BLaER1 treated with 17β-estradiol and CSF1 and Interleukin-3, amounts not matched to agents 10 nM and 100 nM (cell line): Measurements from ENCODE around the gene KITLG.
A peak's percentile ranks its signal among the peaks of the same experiment; 100 is the strongest.
"Not testable (repeated sequence)": the region's sequence is repeated elsewhere in the genome, so short reads cannot be mapped to it uniquely, and the experiment has no call there.

Experiments used
- H3K27ac ChIP-seq, 11 experiments: shearing (Covaris generic); formaldehyde crosslinking; 2 replicates each; pipeline ENCODE4 v1.8.1; 2022
- H3K27me3 ChIP-seq, 11 experiments: shearing (Covaris generic); formaldehyde crosslinking; 2 replicates each; pipeline ENCODE4 v1.8.1; 2022
- H3K36me3 ChIP-seq, 11 experiments: shearing (Covaris generic); formaldehyde crosslinking; 2 replicates each; pipeline ENCODE4 v1.8.1; 2022
- H3K4me1 ChIP-seq, 10 experiments: shearing (Covaris generic); formaldehyde crosslinking; 2 replicates each; pipeline ENCODE4 v1.8.1; 2022
- H3K4me2 ChIP-seq, 11 experiments: shearing (Covaris generic); formaldehyde crosslinking; 2 replicates each; pipeline ENCODE4 v1.8.1; 2022
- H3K4me3 ChIP-seq, 10 experiments: shearing (Covaris generic); formaldehyde crosslinking; 2 replicates each; pipeline ENCODE4 v1.8.1; 2022
- H3K9ac ChIP-seq, 11 experiments: shearing (Covaris generic); formaldehyde crosslinking; 2 replicates each; pipeline ENCODE4 v1.8.1; 2022
- H3K9me3 ChIP-seq, 11 experiments: shearing (Covaris generic); formaldehyde crosslinking; replicated peaks in 1 of 11; 2 replicates each; pipeline ENCODE4 v1.8.1; 2022
- H4K20me1 ChIP-seq, 11 experiments: shearing (Covaris generic); formaldehyde crosslinking; 2 replicates each; pipeline ENCODE4 v1.8.1; 2022
- Cebpa-rat ChIP-seq, 11 experiments: shearing (Covaris generic); IDR thresholded peaks; 2 replicates each; pipeline ENCODE4 v1.8.1; 2022

Gene KITLG

DNA sequence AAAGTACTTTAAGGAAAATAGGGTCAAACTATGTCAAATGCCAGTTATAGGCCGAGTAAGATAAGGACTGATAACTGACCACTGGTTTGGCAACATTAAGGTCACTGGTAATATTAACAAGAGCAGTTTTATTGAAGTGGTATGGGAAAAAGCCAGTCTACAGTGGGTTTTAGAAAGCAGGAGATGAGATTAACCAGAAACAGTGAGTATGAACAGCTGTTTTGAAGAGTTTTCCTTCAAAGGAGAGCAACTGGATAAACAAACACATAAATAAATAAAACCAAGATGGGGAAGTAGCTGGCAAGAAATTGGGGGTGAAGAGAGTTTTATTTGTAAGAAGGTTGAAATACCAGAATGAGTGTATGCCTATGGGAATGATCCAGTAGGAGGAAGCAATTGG, 30.3 kb downstream of the KITLG start:
- no peaks in the 10 kb centered on the region for H3K9me3 ChIP-seq
- H3K27me3 ChIP-seq: no peaks in the 10 kb centered on the region
- no peak overlapping the region for H3K9ac ChIP-seq
- H3K4me2 ChIP-seq: peak overlapping the region in 1 of 11 experiments; percentile 14; a peak in 2 of 22 replicates
- no peak overlapping the region for H3K27ac ChIP-seq
- no peaks in the 10 kb centered on the region for H3K36me3 ChIP-seq
- H3K4me1 ChIP-seq: peaks cover 0 to 8% (median 0%) of the 10 kb centered on the region in 10 experiments; a peak in 2 of 20 replicates
- TF ChIP-seq Cebpa-rat (IDR thresholded peaks at IDR 0.05): no peak
- no peak overlapping the region for H3K4me3 ChIP-seq
- H4K20me1 ChIP-seq: no peaks in the 10 kb centered on the region

DNA sequence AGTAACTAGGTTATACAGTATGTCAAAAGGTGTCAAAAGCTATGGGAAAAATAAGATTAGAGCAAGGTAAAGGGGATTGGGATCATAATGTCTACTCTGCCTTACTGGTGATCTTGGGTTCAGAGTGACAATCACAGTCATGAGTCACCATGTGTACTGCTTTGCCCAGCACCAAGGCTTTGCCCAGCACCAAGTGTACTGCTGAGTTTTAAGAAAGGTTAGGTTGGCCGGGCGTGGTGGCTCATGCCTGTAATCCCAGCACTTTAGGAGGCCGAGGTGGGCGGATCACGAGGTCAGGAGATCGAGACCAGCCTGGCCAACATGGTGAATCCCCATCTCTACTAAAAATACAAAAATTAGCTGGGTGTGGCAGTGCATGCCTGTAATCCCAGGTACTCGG, 32.3 kb downstream of the KITLG start:
- not testable (repeated sequence) for H3K4me3 ChIP-seq, H4K20me1 ChIP-seq, H3K9ac ChIP-seq, H3K4me1 ChIP-seq, H3K27me3 ChIP-seq, H3K36me3 ChIP-seq, H3K27ac ChIP-seq, H3K4me2 ChIP-seq, H3K9me3 ChIP-seq

DNA sequence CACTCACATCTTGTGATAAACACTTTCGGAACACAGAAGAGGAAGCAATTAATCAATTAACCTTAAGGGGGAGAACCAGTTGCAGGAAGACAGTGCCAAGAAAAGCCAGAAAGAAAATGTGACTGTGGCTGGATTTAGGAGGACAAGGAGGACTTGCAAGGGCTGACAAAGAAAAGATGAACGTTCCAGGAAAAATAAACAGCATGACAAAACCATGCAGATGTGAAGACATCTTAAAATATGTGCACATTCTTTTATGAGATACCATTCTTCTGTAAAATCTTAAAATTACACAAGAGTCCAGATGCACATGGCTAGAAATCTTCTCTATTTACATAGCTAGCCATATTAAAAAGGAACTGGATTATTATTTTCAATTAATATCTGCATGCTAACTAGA, 33.4 kb downstream of the KITLG start:
- no peaks in the 10 kb centered on the region for H4K20me1 ChIP-seq

DNA sequence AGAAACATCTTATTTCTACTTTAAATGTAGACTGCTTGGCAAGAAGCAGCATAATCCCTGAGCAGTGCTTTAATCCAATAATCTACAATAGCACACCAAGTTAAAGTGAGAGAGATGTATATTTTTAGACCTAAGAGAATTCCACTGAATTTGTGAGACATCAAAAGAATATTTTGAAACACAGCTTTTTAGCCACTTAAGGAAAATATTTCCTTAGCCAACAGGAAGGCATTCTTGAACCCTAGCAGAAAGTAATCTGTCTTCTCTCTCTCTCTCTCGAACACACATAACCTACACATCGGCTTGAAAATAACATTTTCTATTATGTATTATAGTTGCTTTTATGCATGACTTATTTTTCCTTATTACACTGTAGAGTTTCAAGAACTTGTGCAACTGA, 34.0 kb downstream of the KITLG start:
- Histone ChIP-seq H3K27me3 (no peaks in the 10 kb centered on the region), H3K4me3 (no peak overlapping the region), H3K4me2 (no peak overlapping the region), H4K20me1 (no peaks in the 10 kb centered on the region), H3K36me3 (no peaks in the 10 kb centered on the region), H3K4me1 (peaks cover 0 to 8% (median 0%) of the 10 kb centered on the region in 10 experiments; a peak in 2 of 20 replicates), H3K9ac (no peak overlapping the region), H3K9me3 (no peaks in the 10 kb centered on the region), H3K27ac (no peak overlapping the region)
- TF ChIP-seq Cebpa-rat (IDR thresholded peaks at IDR 0.05): no peak

More for the DNA sequence above, 33.4 kb downstream of the KITLG start:
- TF ChIP-seq Cebpa-rat (IDR thresholded peaks at IDR 0.05): no peak
- no peaks in the 10 kb centered on the region for H3K27me3 ChIP-seq
- no peak overlapping the region for H3K4me2 ChIP-seq
- H3K27ac ChIP-seq: no peak overlapping the region
- no peaks in the 10 kb centered on the region for H3K9me3 ChIP-seq
- no peak overlapping the region for H3K9ac ChIP-seq
- no peaks in the 10 kb centered on the region for H3K36me3 ChIP-seq
- H3K4me3 ChIP-seq: no peak overlapping the region
- H3K4me1 ChIP-seq: peaks cover 0 to 8% (median 0%) of the 10 kb centered on the region in 10 experiments; a peak in 2 of 20 replicates

DNA sequence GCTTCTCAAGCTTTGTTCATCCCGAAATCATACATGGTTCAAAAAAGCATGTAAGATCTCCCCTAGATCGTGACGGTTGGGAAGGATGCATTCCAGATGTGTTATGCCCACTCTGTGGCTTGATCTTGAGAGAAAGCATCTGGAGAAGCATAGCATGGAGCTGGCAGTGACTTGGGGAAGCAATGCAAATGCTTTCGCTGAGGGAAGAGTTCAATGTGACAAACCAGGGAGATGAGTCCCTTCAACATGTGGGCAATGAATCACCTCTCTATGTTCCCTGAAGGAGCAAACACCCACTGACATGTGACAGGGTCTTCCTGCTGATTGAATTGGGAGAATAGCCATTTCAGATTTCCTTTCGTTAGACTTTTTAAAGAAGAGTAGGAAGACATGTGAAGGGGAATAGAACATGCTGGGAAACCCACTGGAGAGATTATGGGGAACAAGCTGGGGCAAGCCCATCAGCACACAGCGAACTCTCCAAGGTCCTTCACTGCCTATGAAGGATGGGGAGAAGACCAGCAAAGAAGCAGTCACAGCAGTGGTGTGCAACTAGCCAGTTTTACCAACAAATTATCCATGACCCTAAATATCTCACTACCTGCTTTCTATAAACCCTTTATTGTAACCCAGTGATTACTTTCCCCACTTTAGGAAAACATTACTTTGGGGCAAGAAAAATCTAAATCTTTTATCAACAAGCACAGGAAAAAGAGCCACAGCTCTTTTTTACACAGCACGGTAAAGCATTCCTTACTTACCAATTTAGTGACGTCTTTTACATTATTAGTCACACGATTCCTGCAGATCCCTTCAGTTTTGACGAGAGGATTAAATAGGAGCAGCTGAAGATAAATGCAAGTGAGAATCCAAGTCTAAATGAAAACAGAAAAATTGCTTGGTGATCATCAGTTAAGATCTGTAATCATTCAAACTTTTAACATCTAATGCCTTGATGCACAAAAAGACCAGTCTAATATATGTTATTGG, 35.0 kb downstream of the KITLG start:
- TF ChIP-seq Cebpa-rat (IDR thresholded peaks at IDR 0.05): no peak
- H3K9ac ChIP-seq: no peak overlapping the region
- H3K9me3 ChIP-seq: no peaks in the 10 kb centered on the region
- peaks cover 0 to 4% (median 0%) of the 10 kb centered on the region in 10 experiments; a peak in 2 of 20 replicates for H3K4me1 ChIP-seq
- H3K27me3 ChIP-seq: no peaks in the 10 kb centered on the region
- H3K36me3 ChIP-seq: no peaks in the 10 kb centered on the region
- no peaks in the 10 kb centered on the region for H4K20me1 ChIP-seq
- H3K4me2 ChIP-seq: no peak overlapping the region
- H3K4me3 ChIP-seq: no peak overlapping the region
- no peak overlapping the region for H3K27ac ChIP-seq

DNA sequence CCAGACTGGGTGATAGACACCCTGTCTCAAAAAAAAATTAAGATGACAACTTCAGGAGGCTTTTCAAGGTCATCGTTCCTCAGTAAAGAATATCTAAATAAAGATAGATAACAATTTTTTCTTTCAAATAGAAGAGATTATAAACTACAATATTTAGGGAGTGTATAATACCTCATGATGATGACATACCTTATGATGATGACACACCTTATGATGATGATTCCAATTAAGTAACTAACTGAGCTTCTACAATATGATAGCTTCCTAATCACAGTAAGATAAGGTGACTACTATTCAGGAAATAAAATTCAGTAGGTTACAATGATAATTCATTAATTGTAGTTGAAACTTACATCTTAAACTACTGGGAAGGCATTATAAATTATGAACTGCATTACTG, 40.4 kb downstream of the KITLG start:
- Histone ChIP-seq H4K20me1 (no peaks in the 10 kb centered on the region), H3K4me3 (no peak overlapping the region), H3K36me3 (no peaks in the 10 kb centered on the region), H3K9me3 (no peaks in the 10 kb centered on the region), H3K4me1 (no peaks in the 10 kb centered on the region), H3K4me2 (no peak overlapping the region), H3K27ac (no peak overlapping the region), H3K27me3 (no peaks in the 10 kb centered on the region), H3K9ac (no peak overlapping the region)
- no peak for TF ChIP-seq Cebpa-rat (IDR thresholded peaks at IDR 0.05)

DNA sequence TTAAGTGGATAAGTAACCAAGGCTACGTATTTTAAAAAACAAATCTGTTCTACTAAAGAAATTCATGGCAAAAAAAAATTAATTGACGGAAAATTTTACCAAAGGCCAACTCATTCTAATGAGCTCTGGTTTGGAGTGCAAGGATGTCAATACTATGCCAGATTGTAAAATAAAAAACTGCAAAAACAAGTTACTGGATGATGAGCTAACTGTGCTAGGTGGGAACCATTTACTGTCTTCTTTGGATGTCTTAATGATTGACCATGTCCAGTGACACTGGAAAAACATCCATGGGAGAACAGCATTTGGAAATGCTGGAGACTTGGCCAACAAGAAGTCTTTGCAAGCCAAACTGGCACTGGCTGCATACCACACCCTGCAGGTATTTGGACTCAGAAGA, 41.6 kb downstream of the KITLG start:
- H3K9ac ChIP-seq: no peak overlapping the region
- no peak overlapping the region for H3K4me3 ChIP-seq
- TF ChIP-seq Cebpa-rat (IDR thresholded peaks at IDR 0.05): no peak
- no peak overlapping the region for H3K27ac ChIP-seq
- H3K4me1 ChIP-seq: no peaks in the 10 kb centered on the region
- no peaks in the 10 kb centered on the region for H3K27me3 ChIP-seq
- H3K9me3 ChIP-seq: no peaks in the 10 kb centered on the region
- H3K36me3 ChIP-seq: no peaks in the 10 kb centered on the region
- no peak overlapping the region for H3K4me2 ChIP-seq
- H4K20me1 ChIP-seq: no peaks in the 10 kb centered on the region

DNA sequence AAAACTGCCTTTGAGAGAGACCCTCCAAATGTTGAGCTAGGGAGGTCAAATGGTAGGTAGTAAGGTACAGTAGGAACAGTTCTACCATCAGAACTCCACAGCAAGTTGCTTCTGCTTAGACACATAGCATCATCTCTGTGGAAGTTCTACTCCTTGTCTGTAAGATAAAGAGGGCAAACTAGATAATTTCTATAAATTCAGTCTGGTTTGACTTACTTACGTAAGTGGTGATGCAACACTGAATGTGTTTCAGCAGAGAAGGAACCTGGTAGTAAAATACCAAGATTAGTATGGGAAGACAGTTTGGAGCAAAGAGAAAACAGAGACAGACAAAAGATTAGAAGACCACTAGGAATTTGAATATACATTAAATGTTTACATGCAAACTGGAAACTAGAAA, 42.0 kb downstream of the KITLG start:
- Histone ChIP-seq H3K4me1 (no peaks in the 10 kb centered on the region), H3K9me3 (no peaks in the 10 kb centered on the region), H4K20me1 (no peaks in the 10 kb centered on the region), H3K27ac (no peak overlapping the region), H3K4me2 (no peak overlapping the region), H3K27me3 (no peaks in the 10 kb centered on the region), H3K9ac (no peak overlapping the region), H3K4me3 (no peak overlapping the region), H3K36me3 (no peaks in the 10 kb centered on the region)
- TF ChIP-seq Cebpa-rat (IDR thresholded peaks at IDR 0.05): no peak

DNA sequence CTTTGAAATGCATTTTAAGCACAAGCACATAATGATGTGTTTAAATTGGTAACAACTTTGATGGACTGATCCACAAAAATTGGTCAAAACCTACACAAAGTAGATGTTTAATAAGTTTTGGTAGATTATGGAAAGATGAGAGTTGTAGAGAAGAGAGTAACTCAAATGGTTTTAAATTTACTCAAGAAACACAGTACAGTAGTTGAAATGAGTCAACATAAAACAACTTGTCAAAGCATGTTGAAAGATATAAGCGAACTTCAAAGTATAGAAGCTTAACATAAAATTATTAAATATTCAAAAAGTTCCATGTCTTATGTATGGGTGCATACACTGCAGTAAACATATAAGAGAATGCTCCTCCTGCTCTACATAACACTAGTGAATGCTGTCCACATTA, 49.4 kb downstream of the KITLG start:
- Histone ChIP-seq H3K4me3 (no peak overlapping the region), H4K20me1 (no peaks in the 10 kb centered on the region), H3K36me3 (no peaks in the 10 kb centered on the region), H3K27me3 (no peaks in the 10 kb centered on the region), H3K4me1 (no peaks in the 10 kb centered on the region), H3K27ac (no peak overlapping the region), H3K9me3 (no peaks in the 10 kb centered on the region), H3K9ac (no peak overlapping the region), H3K4me2 (no peak overlapping the region)
- TF ChIP-seq Cebpa-rat (IDR thresholded peaks at IDR 0.05): no peak
